ENCODE data around the gene TRIM63.

GRCh38 chr1:26114165-26114927, 46.9 kb upstream of the TRIM63 start:
- TF ChIP-seq EZH2 (IDR thresholded peaks at IDR 0.05; ENCODE audit: low read length, missing control alignments), result no peak
- TF ChIP-seq CTCF (conservative IDR thresholded peaks at IDR 0.05 in 1 of 2, IDR thresholded peaks at IDR 0.05 in 1 of 2; ENCODE audit: low read depth in 1 of 2, low read length in 2 of 2), result no peak
